Mononuclear cell (primary cell): ENCODE data around the gene PBX4. TPM values are rescaled to one million over a fixed set of nuclear protein-coding genes. Genes with fewer than 3 reads are reported as not detected.

Source experiments
- H3K27me3 ChIP-seq: 2 replicates; pipeline ENCODE4 v1.6.0; 2011; ENCODE audit warnings: low read length, control low read depth; ENCODE audit not compliant: insufficient read depth
- H3K4me1 ChIP-seq: 2 replicates; pipeline ENCODE4 v1.5.1; 2011; ENCODE audit warnings: mild to moderate bottlenecking, low read length, control low read depth; ENCODE audit not compliant: insufficient read depth
- H3K4me3 ChIP-seq: 2 replicates; pipeline ENCODE4 v1.5.1; 2011; ENCODE audit warnings: mild to moderate bottlenecking, low read length, moderate library complexity
- H3K9me3 ChIP-seq: 2 replicates; pipeline ENCODE4 v1.5.1; 2011; ENCODE audit warnings: low read depth, mild to moderate bottlenecking, control low read depth, low read length
- total RNA-seq: library from RNA; depleted of rRNA; stranded (reverse); fragments of >200 nt; gene quantifications from one replicate; pipeline ENCODE4 v1.2.3, GENCODE V29; 2012

The PBX4 gene
- total RNA-seq, 1 donor: 12.7 TPM

GRCh38 chr19:19594381-19594780 lies 24.1 kb downstream of the PBX4 start:
- H3K9me3 ChIP-seq: no peaks in the 10 kb centered on the region
- H3K4me3 ChIP-seq: no peak overlapping the region
- no peaks in the 10 kb centered on the region for H3K27me3 ChIP-seq
- H3K4me1 ChIP-seq: peaks cover 40% of the 10 kb centered on the region

DNA sequence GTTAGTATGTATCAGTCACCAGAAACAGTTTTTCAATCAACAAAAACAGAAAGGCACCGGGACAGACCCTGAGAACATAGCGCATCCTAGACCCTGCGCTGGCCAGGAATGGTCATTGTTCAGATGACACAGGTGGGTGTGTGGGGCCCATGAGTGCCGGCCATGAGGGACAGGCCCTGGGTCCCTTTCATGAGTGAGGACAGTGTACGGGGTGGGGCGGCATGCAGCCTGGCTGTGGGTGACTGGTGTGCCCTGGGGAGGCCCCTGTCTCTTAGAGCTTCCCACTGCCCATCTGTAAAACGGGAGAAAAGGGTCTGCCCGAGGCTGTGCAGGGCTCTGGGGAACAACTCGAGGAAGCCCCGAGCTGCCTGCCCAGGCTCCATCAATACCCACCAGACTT lies 25.8 kb downstream of the PBX4 start:
- no peak overlapping the region for H3K4me3 ChIP-seq
- no peaks in the 10 kb centered on the region for H3K9me3 ChIP-seq
- H3K4me1 ChIP-seq: peaks cover 33% of the 10 kb centered on the region
- H3K27me3 ChIP-seq: no peaks in the 10 kb centered on the region

DNA sequence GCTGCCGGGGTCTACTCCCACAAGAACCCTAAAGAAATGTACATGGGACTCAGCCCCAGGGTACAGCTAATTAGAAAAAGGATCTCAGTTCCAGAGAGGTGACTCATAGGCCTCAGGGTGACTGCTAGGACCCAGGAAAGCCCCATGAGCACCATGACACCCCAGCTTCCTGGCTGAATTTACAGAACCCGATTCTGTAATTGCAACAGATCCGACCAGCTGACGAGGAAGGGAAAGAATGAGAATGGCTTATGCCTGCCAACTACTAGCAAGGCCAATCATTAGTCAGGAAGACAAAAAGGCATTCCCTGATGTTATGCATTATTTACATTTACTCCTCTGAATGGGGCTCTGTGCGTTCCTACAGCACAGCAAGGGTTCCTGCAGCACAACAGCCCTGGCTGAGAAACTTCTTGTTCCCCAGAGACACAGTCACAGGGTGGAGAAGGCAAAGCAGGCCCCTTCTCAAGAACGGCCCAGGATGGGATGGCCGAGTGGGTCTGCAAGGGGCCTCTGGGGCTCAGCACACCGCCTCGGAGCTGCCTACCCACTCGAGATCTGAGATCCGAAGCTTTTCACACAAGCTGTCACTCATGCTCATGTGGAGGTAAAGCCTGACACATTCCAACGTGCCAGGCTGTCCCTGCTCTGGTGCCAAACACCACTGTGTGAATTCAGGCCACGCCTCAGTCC lies 27.2 kb downstream of the PBX4 start:
- H3K27me3 ChIP-seq: no peaks in the 10 kb centered on the region
- H3K9me3 ChIP-seq: no peaks in the 10 kb centered on the region
- no peak overlapping the region for H3K4me3 ChIP-seq
- peaks cover 27% of the 10 kb centered on the region for H3K4me1 ChIP-seq

DNA sequence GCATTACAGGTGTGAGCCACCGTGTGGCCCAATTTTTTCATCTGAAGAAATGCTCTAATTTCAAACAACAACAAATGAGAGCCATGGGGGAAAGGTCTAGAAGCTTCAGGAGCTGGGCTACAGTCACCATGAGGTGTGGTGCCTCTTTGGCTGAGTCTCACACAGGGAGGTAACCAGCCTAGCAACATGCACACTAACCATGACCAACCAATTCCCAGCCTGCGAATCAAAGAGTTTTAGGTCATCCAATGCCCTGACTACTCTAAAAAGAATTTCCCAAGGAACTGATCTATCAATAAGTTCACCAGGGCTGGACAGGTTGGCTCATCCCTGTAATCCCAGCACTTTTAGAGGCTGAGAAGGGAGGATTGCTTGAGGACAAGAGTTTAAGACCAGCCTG lies 29.9 kb downstream of the PBX4 start:
- Histone ChIP-seq H3K4me3 (no peak overlapping the region), H3K4me1 (peaks cover 22% of the 10 kb centered on the region), H3K9me3 (no peaks in the 10 kb centered on the region), H3K27me3 (no peaks in the 10 kb centered on the region)

GRCh38 chr19:19587771-19588170 lies 30.7 kb downstream of the PBX4 start:
- H3K4me1 ChIP-seq: peaks cover 22% of the 10 kb centered on the region
- H3K27me3 ChIP-seq: no peaks in the 10 kb centered on the region
- no peak overlapping the region for H3K4me3 ChIP-seq
- no peaks in the 10 kb centered on the region for H3K9me3 ChIP-seq

- H3K4me3 ChIP-seq: no peak overlapping the region
- H3K27me3 ChIP-seq: no peaks in the 10 kb centered on the region
- H3K9me3 ChIP-seq: no peaks in the 10 kb centered on the region
- H3K4me1 ChIP-seq: no peaks in the 10 kb centered on the region
Observed at GRCh38 chr19:19584356-19584755, 34.1 kb downstream of the PBX4 start.

- no peak overlapping the region for H3K4me3 ChIP-seq
- H3K9me3 ChIP-seq: no peaks in the 10 kb centered on the region
- H3K4me1 ChIP-seq: no peaks in the 10 kb centered on the region
- no peaks in the 10 kb centered on the region for H3K27me3 ChIP-seq
Observed at GRCh38 chr19:19582471-19582870, 36.0 kb downstream of the PBX4 start.

DNA sequence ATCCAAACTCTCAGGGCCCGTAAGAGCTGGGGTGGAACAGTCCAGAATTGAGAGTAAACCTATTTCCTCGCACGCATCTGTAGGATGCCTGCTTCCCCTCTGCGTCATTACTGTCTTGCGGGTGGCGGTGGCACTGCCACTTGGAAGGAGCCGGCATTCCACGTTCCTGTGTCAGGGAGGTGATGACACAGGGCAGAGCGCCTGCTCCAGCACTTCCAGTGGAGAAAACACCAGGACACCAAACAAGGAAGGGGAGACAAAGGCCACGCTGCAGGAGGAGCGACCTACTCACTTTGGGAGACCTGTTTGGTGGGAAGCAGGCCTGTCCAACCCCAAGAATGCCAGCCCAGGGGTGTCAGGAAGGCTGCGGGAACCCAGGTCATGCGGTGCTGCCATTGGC lies 37.1 kb downstream of the PBX4 start:
- Histone ChIP-seq H3K9me3 (no peaks in the 10 kb centered on the region), H3K27me3 (no peaks in the 10 kb centered on the region), H3K4me3 (no peak overlapping the region), H3K4me1 (no peaks in the 10 kb centered on the region)

DNA sequence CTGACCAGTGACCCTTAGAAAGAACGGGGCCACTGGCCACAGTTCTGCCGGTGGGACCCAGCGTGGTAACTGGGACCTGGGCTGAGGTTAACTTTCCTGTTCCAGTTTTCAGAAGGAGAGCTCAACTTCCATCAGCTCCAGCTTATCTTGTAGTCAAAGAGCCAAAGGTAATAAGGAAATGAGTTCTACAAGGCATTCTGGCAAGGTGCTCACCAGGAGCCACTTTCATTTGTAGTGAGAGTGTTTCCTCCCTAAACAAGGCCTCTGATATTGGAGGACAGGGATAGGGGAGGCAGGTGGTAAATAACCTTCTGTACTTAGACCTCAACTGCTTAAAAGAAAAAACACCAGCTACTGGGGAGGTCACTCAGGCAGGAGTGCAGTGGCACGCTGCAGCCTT lies 38.1 kb downstream of the PBX4 start:
- H3K27me3 ChIP-seq: no peaks in the 10 kb centered on the region
- no peaks in the 10 kb centered on the region for H3K4me1 ChIP-seq
- H3K4me3 ChIP-seq: no peak overlapping the region
- H3K9me3 ChIP-seq: no peaks in the 10 kb centered on the region

DNA sequence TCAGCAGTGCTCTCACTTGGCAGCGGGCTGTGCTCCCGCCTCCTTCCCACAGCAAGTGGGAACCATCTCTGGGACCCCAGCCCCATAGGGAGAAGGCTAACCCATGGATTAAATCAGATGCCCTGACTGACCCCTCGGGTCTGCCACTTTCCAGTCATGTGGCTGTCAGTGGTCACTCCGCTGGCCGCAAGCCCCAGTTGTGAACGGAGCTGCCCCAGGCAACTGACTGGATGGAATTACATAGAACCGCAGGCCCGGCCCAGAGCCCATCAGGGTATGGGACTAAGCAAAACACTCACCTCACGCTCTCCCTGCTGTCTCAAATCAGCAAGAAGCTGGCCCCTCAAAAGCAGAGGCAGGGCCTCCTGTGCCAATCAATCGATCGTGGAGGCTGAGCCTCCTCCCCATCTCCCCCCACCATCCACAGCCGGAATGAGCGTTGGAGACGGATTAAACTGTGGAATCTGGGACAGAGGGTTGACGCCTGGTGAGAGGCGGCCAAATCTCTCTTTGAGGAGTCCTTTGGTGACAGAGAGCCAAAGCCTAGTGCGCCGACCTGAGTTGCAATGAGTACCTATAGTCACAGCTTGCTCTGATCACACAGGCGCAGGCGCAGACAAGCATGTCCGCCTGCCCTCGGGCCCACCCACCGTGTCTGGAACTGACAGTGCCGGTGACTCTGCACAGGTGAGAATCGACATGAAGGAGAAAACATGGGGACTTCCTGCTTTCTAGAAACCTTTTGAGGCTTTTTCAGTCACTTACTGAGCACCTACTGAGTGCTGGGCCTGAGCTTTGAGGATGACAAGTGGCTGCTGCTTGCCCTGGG lies 38.7 kb downstream of the PBX4 start:
- Histone ChIP-seq H3K27me3 (no peaks in the 10 kb centered on the region), H3K4me1 (no peaks in the 10 kb centered on the region), H3K4me3 (no peak overlapping the region), H3K9me3 (no peaks in the 10 kb centered on the region)

- Histone ChIP-seq H3K4me1 (no peaks in the 10 kb centered on the region), H3K27me3 (no peaks in the 10 kb centered on the region), H3K9me3 (no peaks in the 10 kb centered on the region), H3K4me3 (no peak overlapping the region)
Observed at GRCh38 chr19:19578252-19578651, 40.2 kb downstream of the PBX4 start.

DNA sequence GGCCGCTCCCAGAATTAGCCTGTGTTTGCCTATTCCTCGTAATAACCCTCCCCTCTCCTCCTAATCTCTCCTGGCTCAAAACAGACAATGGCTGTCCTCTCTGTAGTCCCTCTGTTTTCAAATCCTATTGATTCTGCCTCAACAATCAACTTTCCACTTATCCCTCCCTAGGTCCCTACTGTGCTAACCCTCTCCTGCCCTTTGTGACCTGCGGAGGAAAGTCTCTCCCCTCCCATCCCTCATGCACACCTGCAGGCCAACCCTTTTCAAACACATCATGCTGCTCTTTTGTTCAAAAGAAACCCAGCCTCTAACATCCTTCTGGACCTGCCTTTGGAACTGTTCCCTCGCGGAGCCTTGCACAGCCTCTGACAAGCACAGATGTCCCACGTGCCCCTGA lies 43.1 kb downstream of the PBX4 start:
- no peaks in the 10 kb centered on the region for H3K27me3 ChIP-seq
- H3K4me3 ChIP-seq: no peak overlapping the region
- H3K4me1 ChIP-seq: no peaks in the 10 kb centered on the region
- no peaks in the 10 kb centered on the region for H3K9me3 ChIP-seq

DNA sequence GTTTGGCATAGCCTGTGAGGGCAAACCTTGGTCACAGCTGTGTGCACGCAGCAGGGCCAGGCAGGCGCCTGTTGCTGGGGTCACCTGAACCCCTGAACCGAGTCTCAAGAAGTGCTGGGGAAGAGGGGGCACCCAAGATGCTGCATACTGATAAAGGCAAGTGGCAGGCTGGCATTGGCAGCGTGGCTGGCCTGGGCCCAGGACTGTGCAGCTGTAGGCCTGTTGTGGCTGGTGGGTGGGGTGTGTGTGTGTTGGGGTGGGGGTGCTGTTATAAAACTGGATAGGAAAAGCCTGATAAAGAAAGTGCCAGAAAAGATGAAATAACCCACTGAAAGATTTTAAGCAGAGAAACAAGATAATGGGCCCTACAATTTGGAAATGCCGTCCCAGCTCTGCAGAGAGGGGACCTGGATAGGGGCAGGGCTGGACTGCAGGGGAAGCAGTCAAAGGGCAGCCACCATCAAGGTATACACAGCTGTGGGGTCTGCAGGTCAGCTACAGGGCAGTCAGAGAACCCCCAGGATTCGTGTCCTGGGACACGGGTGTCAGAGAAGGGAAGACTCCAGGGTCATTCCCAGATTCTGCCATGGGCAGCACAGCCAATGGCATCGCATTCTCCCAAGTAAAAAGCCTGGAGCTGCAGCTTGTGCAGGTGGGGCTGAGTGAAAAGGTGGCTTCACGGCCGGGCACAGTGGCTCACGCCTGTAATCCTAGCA lies 47.3 kb downstream of the PBX4 start:
- H3K4me1 ChIP-seq: no peaks in the 10 kb centered on the region
- no peaks in the 10 kb centered on the region for H3K9me3 ChIP-seq
- H3K4me3 ChIP-seq: no peak overlapping the region
- no peaks in the 10 kb centered on the region for H3K27me3 ChIP-seq

DNA sequence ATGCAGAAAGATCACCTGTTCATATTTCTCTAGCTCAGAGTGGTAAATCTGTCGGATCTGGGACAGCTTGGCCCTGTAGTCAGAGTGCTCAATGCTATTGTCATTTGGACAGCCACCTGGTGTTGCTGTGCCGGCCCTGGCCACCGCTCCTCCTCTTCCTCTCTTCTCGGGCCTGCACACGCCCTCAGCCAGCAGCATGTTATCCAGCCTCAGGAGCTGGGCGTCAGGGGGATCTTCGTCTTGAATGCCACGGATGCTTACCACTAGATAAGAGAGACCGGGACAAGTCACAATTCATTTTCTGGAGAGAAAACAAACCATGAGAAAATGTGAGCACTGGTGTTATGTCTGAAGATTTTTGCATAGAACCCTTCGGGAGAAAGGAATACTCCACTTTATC lies 47.9 kb downstream of the PBX4 start:
- Histone ChIP-seq H3K9me3 (no peaks in the 10 kb centered on the region), H3K4me3 (no peak overlapping the region), H3K27me3 (no peaks in the 10 kb centered on the region), H3K4me1 (no peaks in the 10 kb centered on the region)
